Neural cell (in vitro differentiated cells): ENCODE results near the gene NKD1. TPM values are rescaled to one million over a fixed set of nuclear protein-coding genes. Genes with fewer than 3 reads are reported as not detected.

Experiments used
- H2AFZ ChIP-seq: fragments of 200-600, 300-800 bp; sonication (generic), shearing (Covaris generic); 2 replicates; pipeline ENCODE4 v1.6.0; 2014; ENCODE audit warnings: low read depth, mild to moderate bottlenecking, antibody characterized with exemption, low read length, moderate library complexity
- H3F3A ChIP-seq: fragments of 200-600 bp; shearing (Covaris generic); 2 replicates; pipeline ENCODE4 v1.6.1; 2016; ENCODE audit warnings: mild to moderate bottlenecking, moderate library complexity, mixed read lengths, antibody characterized with exemption, low read length; ENCODE audit not compliant: insufficient read depth, poor library complexity, severe bottlenecking
- H3K27ac ChIP-seq: fragments of 200-600, 300-800 bp; sonication (generic), shearing (Covaris generic); 2 replicates; pipeline ENCODE4 v1.5.1; 2014; ENCODE audit warnings: mild to moderate bottlenecking, low read length, moderate library complexity
- H3K27me3 ChIP-seq: fragments of 300-800, 200-600 bp; sonication (generic), shearing (Covaris generic); 2 replicates; pipeline ENCODE4 v1.6.0; 2014; ENCODE audit warnings: mild to moderate bottlenecking, low read depth, low read length, moderate library complexity; ENCODE audit not compliant: insufficient read depth
- H3K36me3 ChIP-seq: fragments of 300-800, 200-600 bp; sonication (generic), shearing (Covaris generic); 2 replicates; pipeline ENCODE4 v1.5.1; 2014; ENCODE audit warnings: mild to moderate bottlenecking, antibody characterized with exemption, low read length, moderate library complexity; ENCODE audit not compliant: insufficient read depth
- H3K4me2 ChIP-seq: fragments of 300-800, 200-600 bp; sonication (generic), shearing (Covaris generic); 2 replicates; pipeline ENCODE4 v1.6.0; 2014; ENCODE audit warnings: mild to moderate bottlenecking, low read length
- H3K4me3 ChIP-seq: fragments of 300-800, 200-600 bp; sonication (generic), shearing (Covaris generic); 2 replicates; pipeline ENCODE4 v1.5.1; 2014; ENCODE audit warnings: mild to moderate bottlenecking, low read length, moderate library complexity
- H3K79me2 ChIP-seq: fragments of 200-600 bp; shearing (Covaris generic); replicated peaks from 2 replicates; pipeline ENCODE4 v1.6.0; 2014; ENCODE audit warnings: mild to moderate bottlenecking, low read length, moderate library complexity; ENCODE audit not compliant: insufficient read depth
- H3K9ac ChIP-seq: fragments of 300-800, 200-600 bp; sonication (generic), shearing (Covaris generic); 2 replicates; pipeline ENCODE4 v1.6.1; 2016; ENCODE audit warnings: mild to moderate bottlenecking, low read length, mixed read lengths
- H3K9me2 ChIP-seq: fragments of 200-600 bp; shearing (Covaris generic); 2 replicates; pipeline ENCODE4 v1.6.1; 2016; ENCODE audit warnings: mild to moderate bottlenecking, low read length, mixed read lengths; ENCODE audit not compliant: insufficient read depth
- H3K9me3 ChIP-seq: fragments of 200-600, 300-800 bp; sonication (generic), shearing (Covaris generic); 2 replicates; pipeline ENCODE4 v1.6.1; 2016; ENCODE audit warnings: mild to moderate bottlenecking, mixed run types, low read length, moderate library complexity, mixed read lengths
- H4K20me1 ChIP-seq: fragments of 200-600 bp; shearing (Covaris generic); 2 replicates; pipeline ENCODE4 v1.6.1; 2016; ENCODE audit warnings: mild to moderate bottlenecking, mixed run types; ENCODE audit not compliant: insufficient read depth
- CTCF ChIP-seq: fragments of 450-650 bp; IDR thresholded peaks from 2 replicates; pipeline ENCODE4 v1.5.1; 2014; ENCODE audit warnings: antibody characterized with exemption, mild to moderate bottlenecking, moderate library complexity; ENCODE audit not compliant: poor library complexity, severe bottlenecking
- EP300 ChIP-seq: fragments of 450-650 bp; conservative IDR thresholded peaks from 2 replicates; pipeline ENCODE4 v1.6.1; 2014; ENCODE audit warnings: antibody characterized with exemption, mild to moderate bottlenecking, moderate library complexity; ENCODE audit not compliant: poor library complexity, severe bottlenecking
- EZH2 ChIP-seq: fragments of 200-600, 300-800 bp; shearing (Covaris generic), sonication (generic); IDR thresholded peaks from 2 replicates; pipeline ENCODE4 v1.6.1; 2014; ENCODE audit warnings: antibody characterized with exemption, low read length, borderline replicate concordance, mild to moderate bottlenecking; ENCODE audit not compliant: insufficient read depth, poor library complexity, severe bottlenecking
- MXI1 ChIP-seq: fragments of 450-650 bp; conservative IDR thresholded peaks from 2 replicates; pipeline ENCODE4 v1.6.1; 2014; ENCODE audit warnings: antibody characterized with exemption, mild to moderate bottlenecking; ENCODE audit not compliant: poor library complexity, severe bottlenecking
- POLR2AphosphoS5 ChIP-seq: IDR thresholded peaks from 2 replicates; pipeline ENCODE4 v1.6.1; 2012
- RAD21 ChIP-seq: fragments of 450-650 bp; conservative IDR thresholded peaks from 2 replicates; pipeline ENCODE4 v1.6.1; 2014; ENCODE audit warnings: antibody characterized with exemption, mild to moderate bottlenecking, moderate library complexity
- REST ChIP-seq: IDR thresholded peaks from 2 replicates; pipeline ENCODE4 v1.6.1; 2012; ENCODE audit warnings: borderline replicate concordance
- SMC3 ChIP-seq: fragments of 450-650 bp; conservative IDR thresholded peaks from 2 replicates; pipeline ENCODE4 v1.6.1; 2014; ENCODE audit warnings: antibody characterized with exemption, mild to moderate bottlenecking, moderate library complexity; ENCODE audit not compliant: poor library complexity
- TAF1 ChIP-seq: IDR thresholded peaks from 2 replicates; pipeline ENCODE4 v1.6.1; 2012; ENCODE audit warnings: low read depth
- polyA plus RNA-seq: library from polyadenylated mRNA; depleted of rRNA; stranded (reverse); fragments of >200 nt; gene quantifications from 2 replicates; pipeline ENCODE4 v1.2.3, GENCODE V29; 2014

NKD1 gene
- polyA plus RNA-seq, 1 donor from 2014 or later: 1.1 TPM

- Histone ChIP-seq H3K9me3 (no peaks in the 10 kb centered on the region), H3K9me2 (no peaks in the 10 kb centered on the region), H3K36me3 (no peaks in the 10 kb centered on the region), H4K20me1 (no peaks in the 10 kb centered on the region), H3K27me3 (no peaks in the 10 kb centered on the region), H3K4me3 (no peak overlapping the region), H3K4me2 (no peak overlapping the region), H3K79me2 (no peaks in the 10 kb centered on the region), H3F3A (no peaks in the 10 kb centered on the region), H3K27ac (no peak overlapping the region), H3K9ac (no peak overlapping the region), H2AFZ (no peak overlapping the region)
- no peak for TF ChIP-seq EP300
- TF ChIP-seq SMC3: no peak
- TF ChIP-seq MXI1: no peak
- TF ChIP-seq REST: no peak
- TF ChIP-seq POLR2AphosphoS5: no peak
- TF ChIP-seq CTCF: no peak
- TF ChIP-seq RAD21: no peak
- TF ChIP-seq EZH2: no peak
- TF ChIP-seq TAF1: no peak
These were observed 62.4 kb downstream of the NKD1 start for GRCh38 chr16:50610331-50611262.

GRCh38 chr16:50611332-50611934 lies 63.2 kb downstream of the NKD1 start:
- Histone ChIP-seq H3K79me2 (no peaks in the 10 kb centered on the region), H3K36me3 (no peaks in the 10 kb centered on the region), H2AFZ (no peak overlapping the region), H3K9me3 (no peaks in the 10 kb centered on the region), H4K20me1 (no peaks in the 10 kb centered on the region), H3F3A (no peaks in the 10 kb centered on the region), H3K27ac (no peak overlapping the region), H3K9me2 (no peaks in the 10 kb centered on the region), H3K4me2 (no peak overlapping the region), H3K4me3 (no peak overlapping the region), H3K9ac (no peak overlapping the region), H3K27me3 (no peaks in the 10 kb centered on the region)
- TF ChIP-seq EP300 (no peak), REST (no peak), CTCF (no peak), TAF1 (no peak), MXI1 (no peak), EZH2 (no peak)
